ENCODE results near the gene GEMIN2.

DNA sequence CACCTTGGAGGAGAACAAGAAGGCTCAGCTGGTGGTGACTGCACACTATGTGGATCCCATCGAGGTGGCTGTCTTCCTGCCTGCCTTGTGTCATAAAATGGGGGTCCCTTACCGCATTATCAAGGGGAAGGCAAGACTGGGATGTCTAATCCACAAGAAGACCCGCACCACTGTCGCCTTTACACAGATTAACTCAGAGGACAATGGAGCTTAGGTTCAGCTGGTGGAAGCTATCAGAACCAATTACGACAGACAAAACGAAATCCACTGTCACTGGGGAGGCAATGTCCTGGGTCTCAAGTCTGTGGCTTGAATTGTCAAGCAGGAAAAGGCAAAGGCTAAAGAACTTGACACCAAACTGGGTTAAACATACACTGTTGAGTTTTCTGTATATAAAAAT is 43.4 kb downstream of the GEMIN2 start:
- TF ChIP-seq ZC3H11A (IDR thresholded peaks at IDR 0.05): no peak
- TF ChIP-seq, protein P1, sequence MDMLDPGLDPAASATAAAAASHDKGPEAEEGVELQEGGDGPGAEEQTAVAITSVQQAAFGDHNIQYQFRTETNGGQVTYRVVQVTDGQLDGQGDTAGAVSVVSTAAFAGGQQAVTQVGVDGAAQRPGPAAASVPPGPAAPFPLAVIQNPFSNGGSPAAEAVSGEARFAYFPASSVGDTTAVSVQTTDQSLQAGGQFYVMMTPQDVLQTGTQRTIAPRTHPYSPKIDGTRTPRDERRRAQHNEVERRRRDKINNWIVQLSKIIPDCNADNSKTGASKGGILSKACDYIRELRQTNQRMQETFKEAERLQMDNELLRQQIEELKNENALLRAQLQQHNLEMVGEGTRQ (IDR thresholded peaks at IDR 0.05): no peak
